Hepatocyte (in vitro differentiated cells): ENCODE data around the gene OR5A2.

Source experiments
- CTCF ChIP-seq: fragments of 200-600 bp; sonication (generic); IDR thresholded peaks from 2 replicates; pipeline ENCODE4 v1.5.1; 2016; ENCODE audit warnings: antibody characterized with exemption, mild to moderate bottlenecking; ENCODE audit not compliant: poor library complexity
- EZH2phosphoT487 ChIP-seq: fragments of 200-600 bp; sonication (generic); IDR thresholded peaks from one replicate; pipeline ENCODE4 v1.6.1; 2018; ENCODE audit warnings: antibody characterized with exemption, mild to moderate bottlenecking, low read depth, moderate library complexity; ENCODE audit not compliant: unreplicated experiment, severe bottlenecking

GRCh38 chr11:59427068-59427382 is 812 bp upstream of the OR5A2 start:
- no peak for TF ChIP-seq CTCF
- no peak for TF ChIP-seq EZH2phosphoT487
